ENCODE data around the gene SLC22A4.

DNA sequence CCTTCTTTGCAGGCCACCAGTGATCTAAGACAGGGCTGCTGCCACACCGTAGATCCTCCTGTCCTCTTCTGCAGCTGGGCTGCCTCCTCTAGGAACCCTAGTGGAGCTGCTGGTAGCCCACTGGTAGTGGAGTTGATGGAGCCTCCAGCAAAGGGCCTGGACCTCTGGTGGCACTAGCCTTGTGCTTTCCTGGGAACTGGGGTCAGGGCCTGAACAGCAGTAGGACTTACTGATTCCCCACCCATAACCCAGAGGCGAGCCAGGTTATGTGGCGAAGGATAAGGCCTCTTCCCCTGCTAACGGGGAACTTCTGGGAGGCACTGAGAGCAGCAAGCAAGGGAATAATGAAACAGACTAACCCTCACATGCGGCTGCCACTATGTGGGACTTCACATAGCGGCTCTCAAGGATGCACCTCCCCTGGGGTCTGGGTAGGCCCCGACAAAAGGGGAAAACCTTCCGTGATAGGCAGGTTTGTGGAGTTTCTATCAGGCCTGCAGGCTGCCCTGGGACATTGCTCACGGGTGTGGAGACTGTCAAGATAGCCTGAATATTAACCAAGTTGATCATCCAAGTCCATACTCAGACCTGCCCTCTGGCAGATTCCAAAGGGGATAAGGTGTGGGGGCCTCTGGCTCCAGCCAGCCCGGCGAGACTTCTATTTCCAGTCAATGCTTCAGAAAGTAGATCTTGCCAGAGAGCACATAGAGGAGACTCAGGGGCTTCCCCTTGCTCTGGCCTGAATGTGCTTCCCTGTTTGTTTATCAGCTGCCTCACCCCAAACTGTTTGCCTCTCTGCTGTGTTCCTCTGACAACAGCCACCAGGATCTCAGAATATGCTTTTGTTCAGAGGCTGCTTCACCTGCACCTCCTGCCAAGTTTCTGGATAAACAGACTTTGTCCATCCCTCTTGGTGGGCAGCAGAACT lies 7.4 kb downstream of the SLC22A4 start:
- TF ChIP-seq, protein P1, sequence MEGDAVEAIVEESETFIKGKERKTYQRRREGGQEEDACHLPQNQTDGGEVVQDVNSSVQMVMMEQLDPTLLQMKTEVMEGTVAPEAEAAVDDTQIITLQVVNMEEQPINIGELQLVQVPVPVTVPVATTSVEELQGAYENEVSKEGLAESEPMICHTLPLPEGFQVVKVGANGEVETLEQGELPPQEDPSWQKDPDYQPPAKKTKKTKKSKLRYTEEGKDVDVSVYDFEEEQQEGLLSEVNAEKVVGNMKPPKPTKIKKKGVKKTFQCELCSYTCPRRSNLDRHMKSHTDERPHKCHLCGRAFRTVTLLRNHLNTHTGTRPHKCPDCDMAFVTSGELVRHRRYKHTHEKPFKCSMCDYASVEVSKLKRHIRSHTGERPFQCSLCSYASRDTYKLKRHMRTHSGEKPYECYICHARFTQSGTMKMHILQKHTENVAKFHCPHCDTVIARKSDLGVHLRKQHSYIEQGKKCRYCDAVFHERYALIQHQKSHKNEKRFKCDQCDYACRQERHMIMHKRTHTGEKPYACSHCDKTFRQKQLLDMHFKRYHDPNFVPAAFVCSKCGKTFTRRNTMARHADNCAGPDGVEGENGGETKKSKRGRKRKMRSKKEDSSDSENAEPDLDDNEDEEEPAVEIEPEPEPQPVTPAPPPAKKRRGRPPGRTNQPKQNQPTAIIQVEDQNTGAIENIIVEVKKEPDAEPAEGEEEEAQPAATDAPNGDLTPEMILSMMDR (IDR thresholded peaks at IDR 0.05; ENCODE audit: poor library complexity), result no peak
- TF ChIP-seq EZH2 (IDR thresholded peaks at IDR 0.05; ENCODE audit: borderline replicate concordance), result no peak

Measured in hepatocyte (in vitro differentiated cells).